HEK293 (cell line): ENCODE results near the gene NEIL3.

ENCODE experiments used
- CTCF ChIA-PET: fragments of 350-600 bp; formaldehyde crosslinking; extraction: SDS; loops from one replicate; lab custom pipeline; 2021; ENCODE audit warnings: antibody characterized with exemption; lab: Yijun Ruan, JAX
- POLR2A ChIA-PET: fragments of 300-600 bp; formaldehyde crosslinking; extraction: SDS; loops from one replicate; lab custom pipeline; 2020; ENCODE audit warnings: antibody characterized with exemption, inconsistent platforms; lab: Yijun Ruan, JAX
- H3K27ac ChIP-seq: fragments of 200-500 bp; sonication (Bioruptor generic); 2 replicates; pipeline ENCODE4 v1.5.1; 2014; ENCODE audit warnings: low read depth, low read length, control low read depth, inconsistent platforms; ENCODE audit errors: extremely low read depth
- H3K36me3 ChIP-seq, 2 experiments: fragments of 200-500 bp in 1 of 2; sonication (Bioruptor generic) in 1 of 2; 1 replicate in 1 of 2; 2 replicates in 1 of 2; pipeline ENCODE4 v1.5.1; 2014 to 2017; ENCODE audit warnings: inconsistent platforms in 2 of 2, low read length in 2 of 2; ENCODE audit not compliant: control insufficient read depth in 2 of 2, insufficient read depth in 1 of 2
- H3K4me1 ChIP-seq: fragments of 200-500 bp; sonication (Bioruptor generic); 2 replicates; pipeline ENCODE4 v1.5.1; 2014; ENCODE audit warnings: mild to moderate bottlenecking, low read length, inconsistent platforms; ENCODE audit not compliant: control insufficient read depth, insufficient read depth
- H3K4me3 ChIP-seq: 2 replicates; pipeline ENCODE4 v1.5.1; 2011; ENCODE audit warnings: low read depth, mild to moderate bottlenecking, control low read depth, low read length, moderate library complexity
- H3K9me3 ChIP-seq: fragments of 200-500 bp; sonication (Bioruptor generic); 2 replicates; pipeline ENCODE4 v1.5.1; 2014; ENCODE audit warnings: low read depth, low read length, inconsistent platforms; ENCODE audit not compliant: control insufficient read depth, insufficient read depth
- HIC1 ChIP-seq: fragments of 450-650 bp; formaldehyde crosslinking; IDR thresholded peaks from 2 replicates; pipeline ENCODE4 v1.5.1; 2016; ENCODE audit warnings: missing biosample characterization, missing genetic modification characterization
- PRDM6 ChIP-seq: fragments of 450-650 bp; formaldehyde crosslinking; IDR thresholded peaks from 2 replicates; pipeline ENCODE4 v1.5.1; 2017; ENCODE audit warnings: missing biosample characterization, missing genetic modification characterization
- RBAK ChIP-seq: fragments of 450-650 bp; formaldehyde crosslinking; IDR thresholded peaks from 2 replicates; pipeline ENCODE4 v1.5.1; 2016; ENCODE audit warnings: missing biosample characterization, missing genetic modification characterization
- SCRT2 ChIP-seq: fragments of 450-650 bp; formaldehyde crosslinking; IDR thresholded peaks from 2 replicates; pipeline ENCODE4 v1.5.1; 2016; ENCODE audit warnings: missing biosample characterization, missing genetic modification characterization
- YY2 ChIP-seq: fragments of 450-650 bp; formaldehyde crosslinking; IDR thresholded peaks from 2 replicates; pipeline ENCODE4 v1.5.1; 2016; ENCODE audit warnings: missing biosample characterization, missing genetic modification characterization
- ZBTB49 ChIP-seq: fragments of 450-650 bp; formaldehyde crosslinking; IDR thresholded peaks from 2 replicates; pipeline ENCODE4 v1.5.1; 2016; ENCODE audit warnings: missing biosample characterization, missing genetic modification characterization, low read depth
- ZBTB6 ChIP-seq: fragments of 450-650 bp; formaldehyde crosslinking; IDR thresholded peaks from 2 replicates; pipeline ENCODE4 v1.5.1; 2017; ENCODE audit warnings: missing biosample characterization, missing genetic modification characterization
- ZNF114 ChIP-seq: fragments of 450-650 bp; formaldehyde crosslinking; IDR thresholded peaks from 2 replicates; pipeline ENCODE4 v1.5.0; 2017; ENCODE audit warnings: missing biosample characterization, missing genetic modification characterization
- ZNF148 ChIP-seq: fragments of 450-650 bp; formaldehyde crosslinking; IDR thresholded peaks from 2 replicates; pipeline ENCODE4 v1.5.0; 2017; ENCODE audit warnings: missing biosample characterization, missing genetic modification characterization, borderline replicate concordance
- ZNF19 ChIP-seq: fragments of 450-650 bp; formaldehyde crosslinking; IDR thresholded peaks from 2 replicates; pipeline ENCODE4; 2016; ENCODE audit warnings: missing biosample characterization, missing genetic modification characterization, low read depth
- ZNF2 ChIP-seq: fragments of 450-650 bp; formaldehyde crosslinking; IDR thresholded peaks from 2 replicates; pipeline ENCODE4 v1.5.1; 2016; ENCODE audit warnings: missing biosample characterization, missing genetic modification characterization
- ZNF239 ChIP-seq: fragments of 450-650 bp; formaldehyde crosslinking; IDR thresholded peaks from 2 replicates; pipeline ENCODE4 v1.5.1; 2016; ENCODE audit warnings: missing biosample characterization, missing genetic modification characterization
- ZNF248 ChIP-seq: fragments of 450-650 bp; formaldehyde crosslinking; IDR thresholded peaks from 2 replicates; pipeline ENCODE4 v1.5.1; 2017; ENCODE audit warnings: missing biosample characterization, missing genetic modification characterization
- ZNF362 ChIP-seq: fragments of 450-650 bp; formaldehyde crosslinking; IDR thresholded peaks from 2 replicates; pipeline ENCODE4 v1.5.1; 2016; ENCODE audit warnings: missing biosample characterization, missing genetic modification characterization
- ZNF473 ChIP-seq: fragments of 450-650 bp; formaldehyde crosslinking; IDR thresholded peaks from 2 replicates; pipeline ENCODE4 v1.5.1; 2017; ENCODE audit warnings: missing biosample characterization, missing genetic modification characterization
- ZNF558 ChIP-seq: fragments of 450-650 bp; formaldehyde crosslinking; IDR thresholded peaks from 2 replicates; pipeline ENCODE4 v1.5.1; 2016; ENCODE audit warnings: missing biosample characterization, missing genetic modification characterization
- ZNF580 ChIP-seq: fragments of 450-650 bp; formaldehyde crosslinking; IDR thresholded peaks from 2 replicates; pipeline ENCODE4 v1.5.1; 2016; ENCODE audit warnings: missing biosample characterization, missing genetic modification characterization
- ZNF585B ChIP-seq: fragments of 450-650 bp; formaldehyde crosslinking; IDR thresholded peaks from 2 replicates; pipeline ENCODE4 v1.5.1; 2016; ENCODE audit warnings: missing biosample characterization, missing genetic modification characterization
- ZNF623 ChIP-seq: fragments of 450-650 bp; formaldehyde crosslinking; IDR thresholded peaks from 2 replicates; pipeline ENCODE4 v1.5.1; 2016; ENCODE audit warnings: missing biosample characterization, missing genetic modification characterization
- ZNF677 ChIP-seq: fragments of 450-650 bp; IDR thresholded peaks from 2 replicates; pipeline ENCODE4 v1.5.0; 2018; ENCODE audit warnings: missing biosample characterization, mild to moderate bottlenecking, missing genetic modification characterization, moderate library complexity
- ZNF692 ChIP-seq: fragments of 450-650 bp; formaldehyde crosslinking; IDR thresholded peaks from 2 replicates; pipeline ENCODE4 v1.5.1; 2016; ENCODE audit warnings: missing biosample characterization, missing genetic modification characterization
- ZNF707 ChIP-seq: fragments of 450-650 bp; formaldehyde crosslinking; IDR thresholded peaks from 2 replicates; pipeline ENCODE4 v1.5.1; 2016; ENCODE audit warnings: missing biosample characterization, missing genetic modification characterization

Gene NEIL3

GRCh38 chr4:177271915-177272766, 37.5 kb upstream of the NEIL3 start (continued):
- TF ChIP-seq PRDM6 (tag by site-specific recombination) (no peak), ZNF558 (tag by site-specific recombination) (no peak), ZNF580 (tag by site-specific recombination) (no peak), ZNF473 (no peak), ZNF362 (tag by site-specific recombination) (no peak), ZBTB6 (tag by site-specific recombination) (no peak), ZNF677 (tag by site-specific recombination) (no peak), YY2 (tag by site-specific recombination) (no peak)

- H3K4me1 ChIP-seq, result no peaks in the 10 kb centered on the region
- H3K9me3 ChIP-seq, result no peaks in the 10 kb centered on the region
- no peak overlapping the region for H3K4me3 ChIP-seq
- CTCF ChIA-PET, result no interaction called here
- POLR2A ChIA-PET, result interaction anchor here (1.0 kb wide), 1 partner anchor 15 kb away, joined by 3 read pairs; no protein-coding TSS in a partner anchor
- H3K36me3 ChIP-seq, result no peaks in the 10 kb centered on the region
- H3K27ac ChIP-seq, result no peak overlapping the region
- TF ChIP-seq ZNF239 (tag by site-specific recombination), result no peak
- TF ChIP-seq ZNF585B, result no peak
- no peak for TF ChIP-seq ZNF114 (tag by site-specific recombination)
- TF ChIP-seq ZNF707 (tag by site-specific recombination), result no peak
- no peak for TF ChIP-seq HIC1 (tag by site-specific recombination)
- TF ChIP-seq ZNF148 (tag by site-specific recombination), result no peak
- no peak for TF ChIP-seq ZNF580 (tag by site-specific recombination)
- no peak for TF ChIP-seq ZNF2 (tag by site-specific recombination)
- no peak for TF ChIP-seq ZNF19 (tag by site-specific recombination)
- TF ChIP-seq ZNF473, result no peak
- no peak for TF ChIP-seq RBAK
- TF ChIP-seq ZNF623 (tag by site-specific recombination), result no peak
- TF ChIP-seq ZNF692 (tag by site-specific recombination), result no peak
- no peak for TF ChIP-seq ZBTB49 (tag by site-specific recombination)
- TF ChIP-seq SCRT2 (tag by site-specific recombination), result no peak
- no peak for TF ChIP-seq ZNF248
These were observed 33.7 kb upstream of the NEIL3 start for GRCh38 chr4:177275999-177276398.
